IMR-90 (cell line): ENCODE data around the gene GIMAP8. TPM values are rescaled to one million over a fixed set of nuclear protein-coding genes. Genes with fewer than 3 reads are reported as not detected.

Experiments used
- ATAC-seq: fragments of 200-7000 bp; cut with Tn5 transposase; 2 replicates; pipeline ENCODE4 v1.9.1; 2020; ENCODE audit warnings: low read depth, mild to moderate bottlenecking, moderate library complexity
- BruUV-seq: library from RNA; stranded (reverse); fragments of 400-500 nt; replicated peaks from 2 replicates; lab custom pipeline; 2021; lab: Mats Ljungman, UMichigan
- CTCF ChIA-PET: fragments of 300-600 bp; formaldehyde crosslinking; extraction: SDS; loops from one replicate; lab custom pipeline; 2021; ENCODE audit warnings: antibody characterized with exemption; lab: Yijun Ruan, JAX
- POLR2A ChIA-PET: fragments of 300-600 bp; sonication (Branson Sonifier 250); formaldehyde crosslinking; loops from one replicate; lab custom pipeline; 2022; ENCODE audit warnings: antibody characterized with exemption; ENCODE audit not compliant: unreplicated experiment; lab: Charles Lee
- DNase-seq: peaks from one replicate; pipeline ENCODE4 v3.0.0; 2013
- H2AFZ ChIP-seq: replicated peaks from 2 replicates; pipeline ENCODE3; 2013; ENCODE audit warnings: low read length, mild to moderate bottlenecking; ENCODE audit not compliant: poor library complexity
- H2AK5ac ChIP-seq: 2 replicates; pipeline ENCODE4 v1.6.1; 2013; ENCODE audit warnings: low read depth, low read length, inconsistent platforms
- H2AK9ac ChIP-seq: replicated peaks from 2 replicates; pipeline ENCODE3; 2013; ENCODE audit warnings: mild to moderate bottlenecking, low read depth, low read length, moderate library complexity; ENCODE audit not compliant: poor library complexity
- H2BK120ac ChIP-seq: 2 replicates; pipeline ENCODE4 v1.6.1; 2013; ENCODE audit warnings: low read depth, low read length, inconsistent platforms
- H2BK15ac ChIP-seq: 3 replicates; pipeline ENCODE4 v1.6.1; 2013; ENCODE audit warnings: low read depth, low read length, inconsistent platforms
- H2BK20ac ChIP-seq: 2 replicates; pipeline ENCODE4 v1.6.1; 2013; ENCODE audit warnings: low read depth, mild to moderate bottlenecking, inconsistent platforms, low read length, moderate library complexity
- H2BK5ac ChIP-seq: 2 replicates; pipeline ENCODE4 v1.6.1; 2013; ENCODE audit warnings: mild to moderate bottlenecking, low read depth, low read length, inconsistent platforms; ENCODE audit not compliant: poor library complexity, severe bottlenecking
- H3K14ac ChIP-seq: replicated peaks from 2 replicates; pipeline ENCODE4 v1.6.1; 2013; ENCODE audit warnings: low read depth, low read length, inconsistent platforms
- H3K18ac ChIP-seq: 2 replicates; pipeline ENCODE4 v1.6.1; 2013; ENCODE audit warnings: low read depth, low read length, control low read depth
- H3K23ac ChIP-seq: 2 replicates; pipeline ENCODE4 v1.6.1; 2013; ENCODE audit warnings: low read depth, low read length, inconsistent platforms
- H3K27ac ChIP-seq: 2 replicates; pipeline ENCODE4 v1.5.1; 2013; ENCODE audit warnings: mild to moderate bottlenecking, control low read depth, low read length; ENCODE audit not compliant: insufficient read depth
- H3K27me3 ChIP-seq: 2 replicates; pipeline ENCODE4 v1.6.1; 2013; ENCODE audit warnings: low read length; ENCODE audit not compliant: control insufficient read depth, insufficient read depth
- H3K36me3 ChIP-seq: 2 replicates; pipeline ENCODE4 v1.6.1; 2013; ENCODE audit warnings: low read length, mixed read lengths; ENCODE audit not compliant: control insufficient read depth, insufficient read depth
- H3K4ac ChIP-seq: 2 replicates; pipeline ENCODE4 v1.6.1; 2013; ENCODE audit warnings: low read depth, low read length, inconsistent platforms
- H3K4me1 ChIP-seq: 2 replicates; pipeline ENCODE4 v1.6.1; 2013; ENCODE audit warnings: low read length, mixed read lengths; ENCODE audit not compliant: control insufficient read depth, insufficient read depth
- H3K4me2 ChIP-seq: 2 replicates; pipeline ENCODE4 v1.6.1; 2013; ENCODE audit warnings: low read depth, mild to moderate bottlenecking, control low read depth, low read length, moderate library complexity
- H3K4me3 ChIP-seq: 2 replicates; pipeline ENCODE4 v1.5.1; 2013; ENCODE audit warnings: low read depth, mild to moderate bottlenecking, control low read depth, low read length, moderate library complexity; ENCODE audit not compliant: insufficient read depth
- H3K56ac ChIP-seq: 2 replicates; pipeline ENCODE4 v1.6.1; 2013; ENCODE audit warnings: low read length, inconsistent platforms; ENCODE audit not compliant: insufficient read depth; ENCODE audit errors: extremely low read depth
- H3K79me1 ChIP-seq, 2 experiments: 2 replicates each; pipeline ENCODE4 v1.6.1; 2013; ENCODE audit warnings: low read length in 2 of 2, inconsistent platforms in 1 of 2, low read depth in 1 of 2
- H3K9ac ChIP-seq: 2 replicates; pipeline ENCODE4 v1.6.1; 2013; ENCODE audit warnings: low read depth, low read length, control low read depth
- H3K9me1 ChIP-seq: 2 replicates; pipeline ENCODE4 v1.6.1; 2013; ENCODE audit warnings: low read length, inconsistent platforms; ENCODE audit not compliant: insufficient read depth
- H3K9me3 ChIP-seq: 2 replicates; pipeline ENCODE4 v1.6.1; 2013; ENCODE audit warnings: low read length; ENCODE audit not compliant: control insufficient read depth, insufficient read depth
- H4K20me1 ChIP-seq: 2 replicates; pipeline ENCODE4 v1.6.1; 2013; ENCODE audit warnings: low read length, inconsistent platforms; ENCODE audit not compliant: insufficient read depth
- H4K5ac ChIP-seq: 2 replicates; pipeline ENCODE4 v1.6.1; 2013; ENCODE audit warnings: mild to moderate bottlenecking, low read depth, low read length, control low read depth
- H4K8ac ChIP-seq, 2 experiments: 2 replicates each; pipeline ENCODE4 v1.6.1; 2013; ENCODE audit warnings: low read depth in 2 of 2, low read length in 2 of 2, control low read depth in 1 of 2, inconsistent platforms in 1 of 2
- H4K91ac ChIP-seq: 2 replicates; pipeline ENCODE4 v1.6.1; 2013; ENCODE audit warnings: low read depth, low read length, inconsistent platforms; ENCODE audit not compliant: insufficient read depth
- BHLHE40 ChIP-seq: fragments of 150-350 bp; IDR thresholded peaks from 2 replicates; pipeline ENCODE4 v1.6.1; 2016; ENCODE audit warnings: mild to moderate bottlenecking, low read depth, low read length
- CEBPB ChIP-seq: IDR thresholded peaks from 2 replicates; pipeline ENCODE4 v1.6.1; 2012; ENCODE audit warnings: low read depth, low read length, improper control_type of control experiment
- FOS ChIP-seq: fragments of 150-350 bp; IDR thresholded peaks from 2 replicates; pipeline ENCODE4 v1.6.1; 2016; ENCODE audit warnings: low read depth, low read length
- MAFK ChIP-seq: IDR thresholded peaks from 2 replicates; pipeline ENCODE4 v1.6.1; 2012; ENCODE audit warnings: low read depth, low read length, improper control_type of control experiment
- MAZ ChIP-seq: IDR thresholded peaks from 2 replicates; pipeline ENCODE4 v1.6.1; 2012; ENCODE audit warnings: low read depth, mild to moderate bottlenecking, low read length, improper control_type of control experiment, moderate library complexity, borderline replicate concordance
- MXI1 ChIP-seq: IDR thresholded peaks from 2 replicates; pipeline ENCODE4 v1.6.1; 2012; ENCODE audit warnings: low read depth, mild to moderate bottlenecking, low read length, moderate library complexity, borderline replicate concordance
- NFE2L2 ChIP-seq: fragments of 150-350 bp; IDR thresholded peaks from 2 replicates; pipeline ENCODE4 v1.6.1; 2016; ENCODE audit warnings: low read depth, mild to moderate bottlenecking, low read length
- POLR2A ChIP-seq: IDR thresholded peaks from 2 replicates; pipeline ENCODE4 v1.6.1; 2012; ENCODE audit warnings: mild to moderate bottlenecking, low read depth, low read length
- RAD21 ChIP-seq: IDR thresholded peaks from 2 replicates; pipeline ENCODE4 v1.6.1; 2012; ENCODE audit warnings: low read length, improper control_type of control experiment
- RCOR1 ChIP-seq: IDR thresholded peaks from 2 replicates; pipeline ENCODE4 v1.6.1; 2012; ENCODE audit warnings: mild to moderate bottlenecking, low read length, improper control_type of control experiment; ENCODE audit not compliant: insufficient replicate concordance
- RFX5 ChIP-seq: IDR thresholded peaks from 2 replicates; pipeline ENCODE4 v1.8.0; 2012; ENCODE audit warnings: low read depth, mild to moderate bottlenecking, low read length, moderate library complexity
- SMC3 ChIP-seq: fragments of 150-350 bp; IDR thresholded peaks from 2 replicates; pipeline ENCODE4 v1.6.1; 2016; ENCODE audit warnings: low read depth, mild to moderate bottlenecking, antibody characterized with exemption, low read length, moderate library complexity
- WGBS, 2 experiments: methylation state at CpG; one replicate each; pipeline versions ENCODE4 v1.1.5 to v1.1.7; 2013; ENCODE audit warnings: missing lambda C conversion rate in 2 of 2; ENCODE audit not compliant: insufficient read length in 1 of 2; ENCODE audit errors: extremely low coverage in 2 of 2; 5-methylcytosine and 5-hydroxymethylcytosine counted together
- dilution Hi-C: fragments of 300-500 bp; cut with HindIII; formaldehyde crosslinking; loops from one replicate; pipeline ENCODE4 v1.14.3; 2018; ENCODE audit warnings: low sequenced_read_pairs; ENCODE audit not compliant: unreplicated experiment
- in situ Hi-C: fragments of 300-500 bp; cut with MboI; formaldehyde crosslinking; loops from 3 replicates; pipeline ENCODE4 v1.14.3; 2019; ENCODE audit warnings: low sequenced_read_pairs, inconsistent platforms, mixed read lengths
- intact Hi-C: fragments of 100-400 bp; cut with micrococcal nuclease; formaldehyde crosslinking; loops from 2 replicates; pipeline ENCODE4 v1.10.0; 2022
- polyA plus RNA-seq, 3 experiments: library from polyadenylated mRNA; depleted of rRNA; stranded (reverse); fragments of >200 nt; gene quantifications; 2 replicates each; pipeline ENCODE4 v1.2.3, GENCODE V29; 2012; ENCODE audit warnings: low replicate concordance in 1 of 3
- total RNA-seq: library from RNA; depleted of rRNA; stranded (reverse); fragments of >200 nt; gene quantifications from 2 replicates; pipeline ENCODE4 v1.2.3, GENCODE V29; 2012
- TF ChIP-seq, protein P1 (sequence below): fragments of 150-350 bp; IDR thresholded peaks from 2 replicates; pipeline ENCODE4 v1.6.1; 2017; ENCODE audit warnings: mild to moderate bottlenecking, antibody characterized with exemption, low read length, low read depth
- TF ChIP-seq, protein P2 (sequence below): fragments of 150-350 bp; IDR thresholded peaks from 2 replicates; pipeline ENCODE4 v1.6.1; 2016; ENCODE audit warnings: low read depth, mild to moderate bottlenecking, low read length, moderate library complexity, borderline replicate concordance

The GIMAP8 gene
- total and polyA plus RNA-seq, 2 of the 4 experiments (the other 2 are of a cell fraction): not detected

GRCh38 chr7:150473902-150474301, 23.5 kb downstream of the GIMAP8 start:
- no peaks in the 10 kb centered on the region for H3K36me3 ChIP-seq
- no peak overlapping the region for H2AK5ac ChIP-seq
- no TSS peak for BruUV-seq
- H3K9me3 ChIP-seq: no peaks in the 10 kb centered on the region
- no peak overlapping the region for H3K14ac ChIP-seq
- no peaks in the 10 kb centered on the region for H3K27me3 ChIP-seq
- TF ChIP-seq MAFK (no peak), BHLHE40 (no peak), POLR2A (no peak), FOS (no peak), MXI1 (no peak), RCOR1 (no peak), RAD21 (no peak), MAZ (no peak), CEBPB (no peak), RFX5 (no peak), SMC3 (no peak), NFE2L2 (no peak)
- TF ChIP-seq, protein P1, sequence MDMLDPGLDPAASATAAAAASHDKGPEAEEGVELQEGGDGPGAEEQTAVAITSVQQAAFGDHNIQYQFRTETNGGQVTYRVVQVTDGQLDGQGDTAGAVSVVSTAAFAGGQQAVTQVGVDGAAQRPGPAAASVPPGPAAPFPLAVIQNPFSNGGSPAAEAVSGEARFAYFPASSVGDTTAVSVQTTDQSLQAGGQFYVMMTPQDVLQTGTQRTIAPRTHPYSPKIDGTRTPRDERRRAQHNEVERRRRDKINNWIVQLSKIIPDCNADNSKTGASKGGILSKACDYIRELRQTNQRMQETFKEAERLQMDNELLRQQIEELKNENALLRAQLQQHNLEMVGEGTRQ: no peak
- TF ChIP-seq, protein P2, sequence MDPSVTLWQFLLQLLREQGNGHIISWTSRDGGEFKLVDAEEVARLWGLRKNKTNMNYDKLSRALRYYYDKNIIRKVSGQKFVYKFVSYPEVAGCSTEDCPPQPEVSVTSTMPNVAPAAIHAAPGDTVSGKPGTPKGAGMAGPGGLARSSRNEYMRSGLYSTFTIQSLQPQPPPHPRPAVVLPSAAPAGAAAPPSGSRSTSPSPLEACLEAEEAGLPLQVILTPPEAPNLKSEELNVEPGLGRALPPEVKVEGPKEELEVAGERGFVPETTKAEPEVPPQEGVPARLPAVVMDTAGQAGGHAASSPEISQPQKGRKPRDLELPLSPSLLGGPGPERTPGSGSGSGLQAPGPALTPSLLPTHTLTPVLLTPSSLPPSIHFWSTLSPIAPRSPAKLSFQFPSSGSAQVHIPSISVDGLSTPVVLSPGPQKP: no peak
- H3K9ac ChIP-seq: no peak overlapping the region
- H3K4me2 ChIP-seq: no peak overlapping the region
- no peaks in the 10 kb centered on the region for H3K4me1 ChIP-seq
- no peak overlapping the region for H2AFZ ChIP-seq
- 51% methylated on average over 4 of the region's 7 CpGs; no CpG with 5 or more reads in 1 of the 2 experiments for WGBS, 2 experiments
- H3K18ac ChIP-seq: no peak overlapping the region
- dilution Hi-C loops (no loop called here), in situ Hi-C loops (no loop called here), intact Hi-C loops (no loop called here)
- H2BK5ac ChIP-seq: no peak overlapping the region
- no peaks in the 10 kb centered on the region for H3K79me1 ChIP-seq
- no peak overlapping the region for H4K8ac ChIP-seq
- H4K20me1 ChIP-seq: no peaks in the 10 kb centered on the region
- no peaks in the 10 kb centered on the region for H3K9me1 ChIP-seq
- no peak overlapping the region for H3K56ac ChIP-seq
- H3K23ac ChIP-seq: no peak overlapping the region
- H2AK9ac ChIP-seq: no peak overlapping the region
- no peak overlapping the region for H3K27ac ChIP-seq
- H2BK120ac ChIP-seq: no peak overlapping the region
- H3K4me3 ChIP-seq: no peak overlapping the region
- H2BK20ac ChIP-seq: no peak overlapping the region
- no peak overlapping the region for H2BK15ac ChIP-seq
- ChIA-PET CTCF (no interaction called here), POLR2A (no interaction called here)
- no peak overlapping the region for H3K4ac ChIP-seq
- no peak overlapping the region for H4K5ac ChIP-seq
- DNase-seq: no peak
- H4K91ac ChIP-seq: no peak overlapping the region
- no peak for ATAC-seq
